ENCODE data around the gene CDKN1C. TPM values are rescaled to one million over a fixed set of nuclear protein-coding genes. Genes with fewer than 3 reads are reported as not detected.

The CDKN1C gene
- total RNA-seq, 1 donor from 2014 or later, result 42.1 TPM

DNA sequence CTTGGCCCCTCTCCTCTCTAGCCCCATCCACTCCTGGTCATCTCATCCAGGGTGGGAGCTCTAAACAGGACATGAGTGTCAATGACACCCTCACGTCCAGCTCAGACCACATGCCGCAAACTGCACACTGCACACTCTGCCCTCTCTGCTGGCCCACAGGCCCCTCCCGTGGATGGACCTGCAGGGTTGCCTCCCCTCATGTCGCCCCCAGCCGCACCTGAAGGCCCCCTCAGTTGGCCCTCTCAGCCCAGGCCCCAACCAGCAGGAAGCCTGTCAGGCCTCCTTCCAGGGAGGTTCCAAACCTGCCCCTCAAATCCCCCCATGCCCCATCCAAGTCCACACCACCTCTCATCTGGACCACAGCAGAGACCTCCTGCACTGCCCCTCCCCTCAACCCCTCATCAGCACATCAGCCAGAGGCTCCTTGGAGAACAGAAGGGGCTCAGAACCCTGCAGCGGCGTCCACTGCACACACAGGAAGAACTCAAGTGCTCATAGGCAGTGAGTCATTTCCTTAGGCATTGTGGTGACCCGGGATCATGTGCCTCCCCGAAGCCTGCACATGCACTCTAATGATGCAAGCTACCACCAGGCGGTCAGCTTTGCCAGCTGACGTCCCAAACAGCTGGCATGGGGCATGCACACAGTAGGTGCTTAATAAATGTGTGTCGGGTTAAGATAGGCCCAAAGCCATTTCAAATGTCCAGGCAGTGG, 12.9 kb upstream of the CDKN1C start:
- H3K36me3 ChIP-seq, result no peaks in the 10 kb centered on the region
- ATAC-seq (peak; percentile 71), DNase-seq (peak; percentile 86)
- peaks cover 42% of the 10 kb centered on the region for H3K4me1 ChIP-seq
- no peaks in the 10 kb centered on the region for H3K27me3 ChIP-seq
- TF ChIP-seq, protein P1, sequence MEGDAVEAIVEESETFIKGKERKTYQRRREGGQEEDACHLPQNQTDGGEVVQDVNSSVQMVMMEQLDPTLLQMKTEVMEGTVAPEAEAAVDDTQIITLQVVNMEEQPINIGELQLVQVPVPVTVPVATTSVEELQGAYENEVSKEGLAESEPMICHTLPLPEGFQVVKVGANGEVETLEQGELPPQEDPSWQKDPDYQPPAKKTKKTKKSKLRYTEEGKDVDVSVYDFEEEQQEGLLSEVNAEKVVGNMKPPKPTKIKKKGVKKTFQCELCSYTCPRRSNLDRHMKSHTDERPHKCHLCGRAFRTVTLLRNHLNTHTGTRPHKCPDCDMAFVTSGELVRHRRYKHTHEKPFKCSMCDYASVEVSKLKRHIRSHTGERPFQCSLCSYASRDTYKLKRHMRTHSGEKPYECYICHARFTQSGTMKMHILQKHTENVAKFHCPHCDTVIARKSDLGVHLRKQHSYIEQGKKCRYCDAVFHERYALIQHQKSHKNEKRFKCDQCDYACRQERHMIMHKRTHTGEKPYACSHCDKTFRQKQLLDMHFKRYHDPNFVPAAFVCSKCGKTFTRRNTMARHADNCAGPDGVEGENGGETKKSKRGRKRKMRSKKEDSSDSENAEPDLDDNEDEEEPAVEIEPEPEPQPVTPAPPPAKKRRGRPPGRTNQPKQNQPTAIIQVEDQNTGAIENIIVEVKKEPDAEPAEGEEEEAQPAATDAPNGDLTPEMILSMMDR (IDR thresholded peaks at IDR 0.05), result no peak
- H3K4me3 ChIP-seq, result peak overlapping the region; percentile 16
- H3K9me3 ChIP-seq, result no peaks in the 10 kb centered on the region
- H3K27ac ChIP-seq, result peak overlapping the region; percentile 73
- intact Hi-C loops (cut with DNase I), result no loop called here

- TF ChIP-seq, protein P1 (IDR thresholded peaks at IDR 0.05), result no peak
- no peaks in the 10 kb centered on the region for H3K36me3 ChIP-seq
- intact Hi-C loops (cut with DNase I), result no loop called here
- DNase-seq, result no peak
- H3K4me3 ChIP-seq, result no peak overlapping the region
- H3K9me3 ChIP-seq, result no peaks in the 10 kb centered on the region
- peaks cover 41% of the 10 kb centered on the region for H3K4me1 ChIP-seq
- ATAC-seq, result no peak
- no peak overlapping the region for H3K27ac ChIP-seq
- no peaks in the 10 kb centered on the region for H3K27me3 ChIP-seq
Measured at GRCh38 chr11:2897048-2897447, 11.5 kb upstream of the CDKN1C start.

DNA sequence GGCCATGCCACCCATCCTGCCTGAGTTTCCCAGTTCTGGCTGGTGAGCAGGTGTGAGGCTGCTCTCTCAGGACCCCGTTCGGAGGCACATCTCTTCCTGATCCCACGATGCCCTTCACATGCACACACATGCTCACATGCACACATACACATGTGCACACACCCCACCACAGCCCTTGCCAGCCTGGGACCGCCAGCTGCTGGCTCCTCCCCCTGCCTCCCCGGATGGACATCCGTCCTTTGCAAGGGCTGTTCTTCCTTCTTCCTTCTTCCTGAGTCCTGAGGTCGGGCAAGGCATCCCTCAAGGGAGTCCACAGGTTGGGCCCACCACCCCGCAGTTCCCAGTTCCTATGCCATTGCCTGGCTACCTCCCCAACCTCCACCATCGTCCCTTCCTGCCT, 10.5 kb upstream of the CDKN1C start:
- intact Hi-C loops (cut with DNase I), result no loop called here
- Histone ChIP-seq H3K27me3 (no peaks in the 10 kb centered on the region), H3K27ac (no peak overlapping the region), H3K9me3 (no peaks in the 10 kb centered on the region), H3K36me3 (no peaks in the 10 kb centered on the region), H3K4me3 (no peak overlapping the region), H3K4me1 (peaks cover 43% of the 10 kb centered on the region)
- DNase-seq (no peak), ATAC-seq (no peak)
- TF ChIP-seq, protein P1 (IDR thresholded peaks at IDR 0.05), result no peak

DNA sequence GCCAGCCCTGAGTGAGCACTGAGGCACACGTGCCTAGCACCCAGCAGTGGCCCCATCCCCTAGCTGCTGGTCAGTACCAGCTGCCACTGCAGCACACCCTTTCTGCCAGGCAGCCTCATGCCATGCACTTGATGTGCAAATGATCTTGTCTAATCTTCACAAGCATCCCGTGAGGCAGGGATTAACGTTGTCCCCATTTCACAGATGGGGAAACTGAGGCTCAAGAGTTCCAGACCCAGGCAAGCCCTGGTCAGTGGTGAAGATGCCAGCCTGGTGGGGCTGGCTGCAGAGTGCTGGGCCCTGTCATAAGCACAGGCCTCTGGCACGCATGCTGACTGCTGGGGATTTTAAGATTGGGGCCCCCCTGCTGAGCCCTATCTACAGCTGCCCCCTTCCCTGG, 8.4 kb upstream of the CDKN1C start:
- TF ChIP-seq, protein P1 (IDR thresholded peaks at IDR 0.05), result no peak
- Histone ChIP-seq H3K27ac (no peak overlapping the region), H3K4me3 (no peak overlapping the region), H3K27me3 (no peaks in the 10 kb centered on the region), H3K36me3 (no peaks in the 10 kb centered on the region), H3K9me3 (no peaks in the 10 kb centered on the region), H3K4me1 (peaks cover 30% of the 10 kb centered on the region)
- DNase-seq, result no peak
- intact Hi-C loops (cut with DNase I), result no loop called here
- ATAC-seq, result no peak

DNA sequence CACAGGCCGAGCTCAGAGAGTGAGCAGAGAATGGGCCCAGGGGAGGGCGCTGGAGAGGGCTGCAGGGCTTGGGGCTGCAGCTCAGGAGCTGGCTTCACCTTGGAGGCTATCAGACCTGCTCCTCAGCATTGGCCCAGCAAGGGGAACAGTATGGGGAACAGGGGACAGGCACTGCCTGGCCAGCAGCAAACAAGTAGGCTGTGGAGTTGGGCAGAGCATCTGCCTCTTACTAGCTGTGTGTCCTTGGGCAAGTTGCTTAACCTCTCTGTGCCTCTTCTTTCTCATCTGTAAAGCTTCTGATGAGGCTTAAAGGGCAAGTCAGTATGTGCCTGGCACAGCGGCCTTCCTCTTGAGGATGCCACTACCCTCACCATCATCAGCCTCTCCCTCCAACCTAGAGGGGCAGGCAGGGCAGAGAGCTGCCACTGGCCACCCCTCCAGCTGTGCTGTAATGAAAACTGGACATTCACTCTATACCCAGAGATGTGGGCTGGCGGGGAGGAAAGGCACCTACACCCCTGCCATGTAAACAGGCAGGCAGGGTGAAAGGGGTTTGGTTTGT, 7.5 kb upstream of the CDKN1C start:
- peak; percentile 36 for ATAC-seq
- no peaks in the 10 kb centered on the region for H3K36me3 ChIP-seq
- no peak for DNase-seq
- H3K27ac ChIP-seq, result peak overlapping the region; percentile 75
- H3K4me1 ChIP-seq, result peaks cover 26% of the 10 kb centered on the region
- no peaks in the 10 kb centered on the region for H3K27me3 ChIP-seq
- intact Hi-C loops (cut with DNase I), result no loop called here
- H3K9me3 ChIP-seq, result no peaks in the 10 kb centered on the region
- TF ChIP-seq, protein P1 (IDR thresholded peaks at IDR 0.05), result peak; percentile 22
- H3K4me3 ChIP-seq, result peak overlapping the region; percentile 52

Data from upper lobe of right lung (tissue), 1 donor.